MCF 10A (cell line): ENCODE data around the gene PRUNE1. TPM values are rescaled to one million over a fixed set of nuclear protein-coding genes. Genes with fewer than 3 reads are reported as not detected.
A peak's percentile ranks its signal among the peaks of the same experiment; 100 is the strongest.

Experiments
- BruUV-seq: library from RNA; stranded (reverse); fragments of 400-500 nt; replicated peaks from 2 replicates; lab custom pipeline; 2021; lab: Mats Ljungman, UMichigan
- CTCF ChIA-PET: fragments of 300-600 bp; sonication (Branson Sonifier 250); formaldehyde crosslinking; extraction: SDS; loops from one replicate; lab custom pipeline; 2021; ENCODE audit warnings: antibody characterized with exemption, inconsistent platforms; lab: Yijun Ruan, JAX
- POLR2A ChIA-PET: fragments of 300-600, 350-650 bp; sonication (Branson Sonifier 250); formaldehyde crosslinking; extraction: SDS; loops from one replicate; lab custom pipeline; 2020; ENCODE audit warnings: antibody characterized with exemption, inconsistent platforms; lab: Yijun Ruan, JAX
- DNase-seq: peaks from one replicate; pipeline ENCODE4 v3.0.0-alpha.2; 2018; ENCODE audit not compliant: unreplicated experiment
- H3K27ac Mint-ChIP-seq: one replicate; pipeline ENCODE4 v1.8.0; 2022; ENCODE audit warnings: mild to moderate bottlenecking, low read depth, mixed read lengths; ENCODE audit not compliant: unreplicated experiment
- H3K27me3 Mint-ChIP-seq: one replicate; pipeline ENCODE4 v1.8.0; 2022; ENCODE audit warnings: mixed read lengths; ENCODE audit not compliant: insufficient read depth, unreplicated experiment
- H3K36me3 Mint-ChIP-seq: one replicate; pipeline ENCODE4 v1.8.0; 2022; ENCODE audit warnings: mild to moderate bottlenecking, moderate library complexity, mixed read lengths; ENCODE audit not compliant: insufficient read depth, unreplicated experiment
- H3K4me1 Mint-ChIP-seq: one replicate; pipeline ENCODE4 v1.8.0; 2022; ENCODE audit warnings: mixed read lengths; ENCODE audit not compliant: insufficient read depth, unreplicated experiment
- H3K4me3 Mint-ChIP-seq: one replicate; pipeline ENCODE4 v1.8.0; 2022; ENCODE audit warnings: mild to moderate bottlenecking, moderate library complexity, mixed read lengths; ENCODE audit not compliant: unreplicated experiment
- H3K9me3 Mint-ChIP-seq: one replicate; pipeline ENCODE4 v1.8.0; 2022; ENCODE audit warnings: mixed read lengths; ENCODE audit not compliant: unreplicated experiment
- CTCF ChIP-seq: fragments of 200-600 bp; IDR thresholded peaks from one replicate; pipeline ENCODE4 v1.8.0; 2022; ENCODE audit warnings: antibody characterized with exemption, mild to moderate bottlenecking; ENCODE audit not compliant: unreplicated experiment
- intact Hi-C: fragments of 100-400 bp; cut with micrococcal nuclease; formaldehyde crosslinking; loops from 2 replicates; pipeline ENCODE4 v1.14.1; 2022
- total RNA-seq: library from RNA; stranded (reverse); gene quantifications from 2 replicates; pipeline ENCODE4 v1.2.3, GENCODE V29; 2022

PRUNE1 gene
- total RNA-seq, 1 experiment from 2014 or later, result 17.6 TPM

GRCh38 chr1:151009674-151010345 lies 1.6 kb downstream of the PRUNE1 start:
- no peak for TF ChIP-seq CTCF
- DNase-seq, result no peak
- H3K4me3 Mint-ChIP-seq, result peak overlapping the region; percentile 94
- H3K27me3 Mint-ChIP-seq, result no peaks in the 10 kb centered on the region
- no peak overlapping the region for H3K27ac Mint-ChIP-seq
- ChIA-PET CTCF (interaction anchor here (0.5 to 1.9 kb wide), 7 partner anchors 14 to 391 kb away, joined by 3 to 8 read pairs (median 3); partner anchors contain the start of gene MLLT11), POLR2A (interaction anchor here (0.6 to 2.9 kb wide), 7 partner anchors 14 to 504 kb away, joined by 3 to 16 read pairs (median 3); partner anchors contain the start of genes CDC42SE1 and MLLT11)
- no peaks in the 10 kb centered on the region for H3K9me3 Mint-ChIP-seq
- BruUV-seq, result no TSS peak
- peaks cover 20% of the 10 kb centered on the region for H3K36me3 Mint-ChIP-seq
- peaks cover 35% of the 10 kb centered on the region for H3K4me1 Mint-ChIP-seq
- intact Hi-C loops, result loop anchor here (5.0 kb wide), 2 partner anchors 47 to 448 kb away; partner anchors contain the start of gene CDC42SE1

GRCh38 chr1:151010346-151010726 lies 2.1 kb downstream of the PRUNE1 start:
- Mint-ChIP-seq H3K4me3 (no peak overlapping the region), H3K4me1 (peaks cover 33% of the 10 kb centered on the region), H3K27ac (no peak overlapping the region), H3K27me3 (no peaks in the 10 kb centered on the region), H3K36me3 (peaks cover 25% of the 10 kb centered on the region), H3K9me3 (no peaks in the 10 kb centered on the region)
- no peak for TF ChIP-seq CTCF
- BruUV-seq, result no TSS peak
- no peak for DNase-seq
- intact Hi-C loops, result no loop called here
- CTCF ChIA-PET, result interaction anchor here (0.6 to 1.6 kb wide), 6 partner anchors 14 to 391 kb away, joined by 3 to 9 read pairs (median 4); no protein-coding TSS in a partner anchor
- POLR2A ChIA-PET, result interaction anchor here (0.6 to 2.9 kb wide), 3 partner anchors 24 to 504 kb away, joined by 3 to 16 read pairs (median 4); partner anchors contain the start of genes CDC42SE1 and MLLT11

- no peaks in the 10 kb centered on the region for H3K9me3 Mint-ChIP-seq
- H3K4me3 Mint-ChIP-seq, result no peak overlapping the region
- H3K4me1 Mint-ChIP-seq, result peaks cover 23% of the 10 kb centered on the region
- H3K27ac Mint-ChIP-seq, result peak overlapping the region; percentile 39
- ChIA-PET POLR2A (interaction anchor here (0.6 to 0.7 kb wide), 2 partner anchors 21 to 154 kb away, joined by 4 to 6 read pairs; no protein-coding TSS in a partner anchor), CTCF (interaction anchor here (0.8 to 1.6 kb wide), 4 partner anchors 12 to 16 kb away, joined by 3 to 9 read pairs (median 5); no protein-coding TSS in a partner anchor)
- no peaks in the 10 kb centered on the region for H3K27me3 Mint-ChIP-seq
- intact Hi-C loops, result no loop called here
- BruUV-seq, result no TSS peak
- DNase-seq, result no peak
- TF ChIP-seq CTCF, result no peak
- peaks cover 28% of the 10 kb centered on the region for H3K36me3 Mint-ChIP-seq
Observed at GRCh38 chr1:151011154-151011850, 3.1 kb downstream of the PRUNE1 start.
